Mesothelial cell of epicardium (in vitro differentiated cells): ENCODE results near the gene ZFP36L1. TPM values are rescaled to one million over a fixed set of nuclear protein-coding genes. Genes with fewer than 3 reads are reported as not detected.

ENCODE experiments used
- DNase-seq, 2 experiments: peaks; one replicate each; pipeline ENCODE4 v3.0.0; 2021; ENCODE audit warnings: low spot score in 2 of 2; ENCODE audit not compliant: unreplicated experiment in 2 of 2
- H3K27ac Mint-ChIP-seq: 2 replicates; pipeline ENCODE4 v1.8.0; 2021; ENCODE audit warnings: mixed read lengths
- H3K27me3 Mint-ChIP-seq: 2 replicates; pipeline ENCODE4 v1.8.0; 2021; ENCODE audit warnings: low read depth, mixed read lengths
- H3K36me3 Mint-ChIP-seq: 2 replicates; pipeline ENCODE4 v1.8.0; 2021; ENCODE audit warnings: mixed read lengths
- H3K4me1 Mint-ChIP-seq: 2 replicates; pipeline ENCODE4 v1.8.0; 2021; ENCODE audit warnings: mixed read lengths
- H3K4me3 Mint-ChIP-seq: 2 replicates; pipeline ENCODE4 v1.8.0; 2021; ENCODE audit warnings: mild to moderate bottlenecking, moderate library complexity, mixed read lengths
- H3K9me3 Mint-ChIP-seq: 2 replicates; pipeline ENCODE4 v1.8.0; 2021; ENCODE audit warnings: mixed read lengths
- CTCF ChIP-seq: fragments of 200-600 bp; sonication (generic); IDR thresholded peaks from one replicate; pipeline ENCODE4 v1.5.0; 2021; ENCODE audit warnings: antibody characterized with exemption; ENCODE audit not compliant: unreplicated experiment
- total RNA-seq: library from RNA; stranded (reverse); gene quantifications from 3 replicates; pipeline ENCODE4 v1.2.1, GENCODE V29; 2021

The ZFP36L1 gene
- total RNA-seq, 1 donor from 2014 or later, result 377 TPM

DNA sequence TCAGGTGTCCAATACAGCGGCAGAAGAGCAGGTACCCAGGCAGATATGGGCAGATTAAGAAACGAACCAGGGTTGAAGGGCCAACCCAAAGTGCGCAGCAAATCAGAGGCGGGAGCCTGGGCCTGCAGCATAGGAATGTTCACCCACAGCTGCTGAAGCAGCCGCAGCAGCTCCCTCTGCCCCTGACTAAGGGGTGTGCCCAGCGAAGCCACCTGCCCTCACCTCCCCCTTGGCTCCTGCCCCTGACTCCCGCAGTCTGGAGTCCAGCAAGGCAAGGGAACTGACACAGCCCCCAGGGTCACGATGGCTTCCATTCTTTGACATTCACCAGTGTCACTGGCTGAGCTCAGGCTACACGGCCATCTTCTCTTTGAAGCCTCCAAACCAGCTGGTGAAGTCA, 27.3 kb upstream of the ZFP36L1 start:
- H3K9me3 Mint-ChIP-seq, result no peaks in the 10 kb centered on the region
- DNase-seq, result no peak
- H3K36me3 Mint-ChIP-seq, result no peaks in the 10 kb centered on the region
- H3K4me3 Mint-ChIP-seq, result no peak overlapping the region
- no peaks in the 10 kb centered on the region for H3K27me3 Mint-ChIP-seq
- no peak for TF ChIP-seq CTCF
- H3K4me1 Mint-ChIP-seq, result peaks cover 38% of the 10 kb centered on the region
- peak overlapping the region; percentile 68 for H3K27ac Mint-ChIP-seq

- Mint-ChIP-seq H3K27me3 (no peaks in the 10 kb centered on the region), H3K4me1 (peaks cover 44% of the 10 kb centered on the region), H3K27ac (peak overlapping the region; percentile 68), H3K36me3 (no peaks in the 10 kb centered on the region), H3K4me3 (no peak overlapping the region), H3K9me3 (no peaks in the 10 kb centered on the region)
- no peak for TF ChIP-seq CTCF
- no peak for DNase-seq
Measured at GRCh38 chr14:68819260-68819691, 26.4 kb upstream of the ZFP36L1 start.

GRCh38 chr14:68817506-68818212, 24.8 kb upstream of the ZFP36L1 start:
- H3K27ac Mint-ChIP-seq, result peak overlapping the region; percentile 91

DNA sequence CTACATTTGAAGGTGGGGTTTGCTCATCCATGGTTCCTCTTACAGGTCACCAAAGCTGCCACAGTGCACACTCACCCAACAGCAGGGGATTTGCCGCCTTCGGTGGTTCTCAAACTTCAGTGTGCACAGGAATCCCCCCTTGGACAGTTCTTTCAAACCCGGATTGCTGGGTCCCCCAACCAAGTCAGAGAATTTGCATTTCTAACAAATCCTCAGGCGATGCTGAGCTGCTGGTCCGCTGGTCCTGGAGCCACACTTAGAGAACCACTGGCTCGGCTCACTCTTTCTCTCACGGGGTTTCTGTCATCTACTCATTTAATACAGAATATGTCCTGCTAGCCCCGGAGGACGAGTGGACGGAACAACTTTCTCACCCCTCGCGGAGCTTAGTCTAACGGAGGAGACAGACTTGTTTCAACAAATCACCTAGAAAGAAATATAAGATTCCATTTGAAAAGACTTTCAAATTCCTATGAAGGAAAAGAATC, 24.1 kb upstream of the ZFP36L1 start:
- Mint-ChIP-seq H3K27me3 (no peaks in the 10 kb centered on the region), H3K4me3 (peak overlapping the region; percentile 22)

More at GRCh38 chr14:68817506-68818212, 24.8 kb upstream of the ZFP36L1 start:
- Mint-ChIP-seq H3K4me3 (no peak overlapping the region), H3K36me3 (no peaks in the 10 kb centered on the region), H3K27me3 (no peaks in the 10 kb centered on the region), H3K4me1 (peaks cover 49% of the 10 kb centered on the region), H3K9me3 (no peaks in the 10 kb centered on the region)
- DNase-seq, result no peak
- no peak for TF ChIP-seq CTCF

DNA sequence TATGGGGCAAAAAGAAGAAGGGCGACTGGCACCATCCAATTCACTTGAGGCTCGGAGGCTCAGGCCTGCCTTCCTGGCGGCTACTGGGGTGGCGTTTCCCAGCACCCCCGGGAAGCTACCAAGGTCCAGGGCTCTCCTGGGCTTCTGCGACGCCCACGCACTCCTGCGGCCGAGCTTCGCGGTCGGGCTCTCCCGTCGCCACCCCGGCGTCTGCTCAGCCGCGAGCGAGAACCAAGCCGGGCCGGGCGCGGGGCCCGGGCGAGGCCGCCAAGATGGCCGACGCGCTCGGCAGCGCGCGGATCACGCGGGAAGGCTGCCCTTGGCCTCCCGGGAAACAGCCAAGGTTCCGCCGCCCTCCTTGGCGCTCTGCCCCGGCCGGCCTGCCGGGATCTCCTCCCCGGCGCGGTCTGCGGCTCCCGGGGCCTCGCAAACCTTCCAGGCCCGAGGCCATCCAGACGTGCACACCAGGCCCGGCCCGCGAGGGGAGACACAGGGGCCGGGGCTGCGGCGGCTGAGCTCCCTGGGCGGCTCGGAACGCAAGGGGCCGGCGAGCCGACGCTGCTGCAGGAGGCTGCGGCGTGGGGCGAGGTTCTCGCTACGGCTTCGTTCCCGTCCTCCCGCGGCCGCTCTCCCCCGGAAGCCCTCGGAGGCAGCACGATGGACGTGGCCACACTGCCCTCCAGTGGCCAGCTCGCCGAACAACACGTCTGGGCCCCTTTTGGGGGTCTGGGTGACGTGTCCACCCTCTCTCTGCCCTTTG, 23.5 kb upstream of the ZFP36L1 start:
- Mint-ChIP-seq H3K4me1 (peaks cover 49% of the 10 kb centered on the region), H3K4me3 (peak overlapping the region; percentile 22), H3K27ac (peak overlapping the region; percentile 95), H3K36me3 (no peaks in the 10 kb centered on the region), H3K9me3 (no peaks in the 10 kb centered on the region), H3K27me3 (no peaks in the 10 kb centered on the region)
- DNase-seq, result peak; percentile 90 to 98
- TF ChIP-seq CTCF, result peak; percentile 93

More for the DNA sequence above, 24.1 kb upstream of the ZFP36L1 start:
- H3K4me1 Mint-ChIP-seq, result peaks cover 49% of the 10 kb centered on the region
- H3K36me3 Mint-ChIP-seq, result no peaks in the 10 kb centered on the region
- H3K9me3 Mint-ChIP-seq, result no peaks in the 10 kb centered on the region
- no peak for DNase-seq
- peak overlapping the region; percentile 91 for H3K27ac Mint-ChIP-seq
- TF ChIP-seq CTCF, result peak; percentile 41
